ENCODE measurements around the gene APH1A.

- no peak for TF ChIP-seq POLR2A (IDR thresholded peaks at IDR 0.05; ENCODE audit: low read depth, low read length)
- no peak for TF ChIP-seq POLR2AphosphoS5 (IDR thresholded peaks at IDR 0.05; ENCODE audit: low read length)
- TF ChIP-seq, protein P1, sequence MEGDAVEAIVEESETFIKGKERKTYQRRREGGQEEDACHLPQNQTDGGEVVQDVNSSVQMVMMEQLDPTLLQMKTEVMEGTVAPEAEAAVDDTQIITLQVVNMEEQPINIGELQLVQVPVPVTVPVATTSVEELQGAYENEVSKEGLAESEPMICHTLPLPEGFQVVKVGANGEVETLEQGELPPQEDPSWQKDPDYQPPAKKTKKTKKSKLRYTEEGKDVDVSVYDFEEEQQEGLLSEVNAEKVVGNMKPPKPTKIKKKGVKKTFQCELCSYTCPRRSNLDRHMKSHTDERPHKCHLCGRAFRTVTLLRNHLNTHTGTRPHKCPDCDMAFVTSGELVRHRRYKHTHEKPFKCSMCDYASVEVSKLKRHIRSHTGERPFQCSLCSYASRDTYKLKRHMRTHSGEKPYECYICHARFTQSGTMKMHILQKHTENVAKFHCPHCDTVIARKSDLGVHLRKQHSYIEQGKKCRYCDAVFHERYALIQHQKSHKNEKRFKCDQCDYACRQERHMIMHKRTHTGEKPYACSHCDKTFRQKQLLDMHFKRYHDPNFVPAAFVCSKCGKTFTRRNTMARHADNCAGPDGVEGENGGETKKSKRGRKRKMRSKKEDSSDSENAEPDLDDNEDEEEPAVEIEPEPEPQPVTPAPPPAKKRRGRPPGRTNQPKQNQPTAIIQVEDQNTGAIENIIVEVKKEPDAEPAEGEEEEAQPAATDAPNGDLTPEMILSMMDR (IDR thresholded peaks at IDR 0.05 in 2 of 3, conservative IDR thresholded peaks at IDR 0.05 in 1 of 3; ENCODE audit: control insufficient read depth in 2 of 3, extremely low read depth in 1 of 3, insufficient read depth in 1 of 3, low read depth in 3 of 3, low read length in 3 of 3) = no peak
- TF ChIP-seq ASH2L (IDR thresholded peaks at IDR 0.05; ENCODE audit: borderline replicate concordance, low read depth) = no peak
- no peak for TF ChIP-seq SMC3 (IDR thresholded peaks at IDR 0.05; ENCODE audit: borderline replicate concordance, low read length)
- no peak for TF ChIP-seq ZNF24 (IDR thresholded peaks at IDR 0.05)
- no peak for TF ChIP-seq SIN3A (IDR thresholded peaks at IDR 0.05; ENCODE audit: low read depth, low read length)
- TF ChIP-seq YY1 (IDR thresholded peaks at IDR 0.05; ENCODE audit: low read depth, low read length) = no peak
These were observed 33.5 kb upstream of the APH1A start for GRCh38 chr1:150302338-150302737.
